Neuron (in vitro differentiated cells): ENCODE measurements around the gene MTNR1A.

Experiments used
- H2AFZ ChIP-seq: one replicate; pipeline ENCODE4 v1.6.1; 2013; ENCODE audit warnings: low read depth, mild to moderate bottlenecking, inconsistent platforms, low read length, moderate library complexity
- H3K27me3 ChIP-seq: one replicate; pipeline ENCODE4 v1.6.1; 2013; ENCODE audit warnings: low read length; ENCODE audit not compliant: insufficient read depth
- H3K36me3 ChIP-seq: one replicate; pipeline ENCODE4 v1.6.1; 2013; ENCODE audit warnings: low read length; ENCODE audit not compliant: insufficient read depth
- H3K4me1 ChIP-seq: one replicate; pipeline ENCODE4 v1.6.1; 2013; ENCODE audit warnings: low read length; ENCODE audit not compliant: insufficient read depth
- H3K4me3 ChIP-seq: 2 replicates; pipeline ENCODE4 v1.5.1; 2013; ENCODE audit warnings: mild to moderate bottlenecking, low read length, moderate library complexity
- H3K9me3 ChIP-seq: one replicate; pipeline ENCODE4 v1.6.1; 2013; ENCODE audit warnings: low read length

MTNR1A gene

GRCh38 chr4:186554914-186555827, at the start of gene MTNR1A:
MTNR1A (minus strand) TSS chr4:186555567; CDS start chr4:186555365, 202 bp downstream.
- Histone ChIP-seq H3K4me1 (peaks cover 6% of the 10 kb centered on the region), H3K9me3 (no peaks in the 10 kb centered on the region), H2AFZ (peak within 1 kb of the TSS; percentile 64), H3K36me3 (no peaks in the 10 kb centered on the region), H3K4me3 (peak within 1 kb of the TSS; percentile 45), H3K27me3 (peaks cover 32% of the 10 kb centered on the region)

GRCh38 chr4:186604124-186604807, 48.9 kb upstream of the MTNR1A start:
- no peaks in the 10 kb centered on the region for H3K4me1 ChIP-seq
- H3K4me3 ChIP-seq: no peak overlapping the region
- H3K36me3 ChIP-seq: peaks cover 90% of the 10 kb centered on the region
- no peaks in the 10 kb centered on the region for H3K27me3 ChIP-seq
- H3K9me3 ChIP-seq: peaks cover 3% of the 10 kb centered on the region
- no peak overlapping the region for H2AFZ ChIP-seq

- peaks cover 88% of the 10 kb centered on the region for H3K36me3 ChIP-seq
- H3K27me3 ChIP-seq: no peaks in the 10 kb centered on the region
- no peak overlapping the region for H2AFZ ChIP-seq
- H3K9me3 ChIP-seq: peaks cover 3% of the 10 kb centered on the region
- no peaks in the 10 kb centered on the region for H3K4me1 ChIP-seq
- no peak overlapping the region for H3K4me3 ChIP-seq
These were observed 47.6 kb upstream of the MTNR1A start for GRCh38 chr4:186602978-186603377.

- H2AFZ ChIP-seq: no peak overlapping the region
- H3K9me3 ChIP-seq: no peaks in the 10 kb centered on the region
- H3K4me3 ChIP-seq: no peak overlapping the region
- no peaks in the 10 kb centered on the region for H3K4me1 ChIP-seq
- no peaks in the 10 kb centered on the region for H3K27me3 ChIP-seq
- H3K36me3 ChIP-seq: peaks cover 88% of the 10 kb centered on the region
These were observed 44.1 kb upstream of the MTNR1A start for GRCh38 chr4:186599483-186599882.

- Histone ChIP-seq H3K27me3 (no peaks in the 10 kb centered on the region), H3K9me3 (no peaks in the 10 kb centered on the region), H3K4me1 (no peaks in the 10 kb centered on the region), H2AFZ (no peak overlapping the region), H3K36me3 (peaks cover 86% of the 10 kb centered on the region), H3K4me3 (no peak overlapping the region)
These were observed 43.3 kb upstream of the MTNR1A start for GRCh38 chr4:186598686-186599085.

- Histone ChIP-seq H2AFZ (no peak overlapping the region), H3K27me3 (no peaks in the 10 kb centered on the region), H3K36me3 (peaks cover 80% of the 10 kb centered on the region), H3K9me3 (no peaks in the 10 kb centered on the region), H3K4me3 (no peak overlapping the region), H3K4me1 (no peaks in the 10 kb centered on the region)
These were observed 41.6 kb upstream of the MTNR1A start for GRCh38 chr4:186596850-186597390.

- H3K4me3 ChIP-seq: no peak overlapping the region
- H3K27me3 ChIP-seq: no peaks in the 10 kb centered on the region
- H3K4me1 ChIP-seq: no peaks in the 10 kb centered on the region
- H3K36me3 ChIP-seq: peaks cover 78% of the 10 kb centered on the region
- H2AFZ ChIP-seq: no peak overlapping the region
- no peaks in the 10 kb centered on the region for H3K9me3 ChIP-seq
These were observed 41.0 kb upstream of the MTNR1A start for GRCh38 chr4:186596346-186596745.

- Histone ChIP-seq H3K27me3 (no peaks in the 10 kb centered on the region), H3K4me3 (no peak overlapping the region), H3K36me3 (peaks cover 75% of the 10 kb centered on the region), H2AFZ (no peak overlapping the region), H3K9me3 (no peaks in the 10 kb centered on the region), H3K4me1 (no peaks in the 10 kb centered on the region)
These were observed 38.2 kb upstream of the MTNR1A start for GRCh38 chr4:186593587-186593973.

GRCh38 chr4:186592966-186593586, 37.7 kb upstream of the MTNR1A start:
- H3K27me3 ChIP-seq: no peaks in the 10 kb centered on the region
- peaks cover 76% of the 10 kb centered on the region for H3K36me3 ChIP-seq

GRCh38 chr4:186592445-186592844, 37.1 kb upstream of the MTNR1A start:
- Histone ChIP-seq H3K9me3 (no peaks in the 10 kb centered on the region), H3K4me1 (no peaks in the 10 kb centered on the region), H2AFZ (no peak overlapping the region), H3K27me3 (no peaks in the 10 kb centered on the region), H3K4me3 (no peak overlapping the region), H3K36me3 (peaks cover 69% of the 10 kb centered on the region)

More at GRCh38 chr4:186592966-186593586, 37.7 kb upstream of the MTNR1A start:
- H2AFZ ChIP-seq: no peak overlapping the region
- H3K9me3 ChIP-seq: no peaks in the 10 kb centered on the region
- H3K4me1 ChIP-seq: no peaks in the 10 kb centered on the region
- H3K4me3 ChIP-seq: no peak overlapping the region

GRCh38 chr4:186591651-186592050, 36.3 kb upstream of the MTNR1A start:
- no peak overlapping the region for H2AFZ ChIP-seq
- no peaks in the 10 kb centered on the region for H3K27me3 ChIP-seq
- no peak overlapping the region for H3K4me3 ChIP-seq
- H3K9me3 ChIP-seq: no peaks in the 10 kb centered on the region
- no peaks in the 10 kb centered on the region for H3K4me1 ChIP-seq
- H3K36me3 ChIP-seq: peaks cover 65% of the 10 kb centered on the region

- Histone ChIP-seq H2AFZ (no peak overlapping the region), H3K36me3 (peaks cover 63% of the 10 kb centered on the region), H3K27me3 (no peaks in the 10 kb centered on the region), H3K4me1 (no peaks in the 10 kb centered on the region), H3K4me3 (no peak overlapping the region), H3K9me3 (peaks cover 6% of the 10 kb centered on the region)
These were observed 33.1 kb upstream of the MTNR1A start for GRCh38 chr4:186588503-186588902.
